SK-N-SH (cell line): ENCODE measurements around the gene ZNF334. TPM values are rescaled to one million over a fixed set of nuclear protein-coding genes. Genes with fewer than 3 reads are reported as not detected.

Experiments
- CTCF ChIA-PET: fragments of 300-600, 350-600 bp; formaldehyde crosslinking; extraction: SDS; loops from one replicate; lab custom pipeline; 2021; lab: Yijun Ruan, JAX
- POLR2A ChIA-PET: fragments of 350-600 bp; sonication (Branson Sonifier 250); formaldehyde crosslinking; extraction: SDS; loops from one replicate; lab custom pipeline; 2020; ENCODE audit warnings: antibody characterized with exemption, inconsistent platforms; lab: Yijun Ruan, JAX
- DNase-seq: peaks from one replicate; pipeline ENCODE4 v3.0.0; 2012
- H2AFZ ChIP-seq: fragments of 200-600 bp; sonication (generic); 2 replicates; pipeline ENCODE4 v1.8.1; 2016; ENCODE audit warnings: antibody characterized with exemption, mild to moderate bottlenecking, low read depth
- H3F3A ChIP-seq: fragments of 200-600 bp; sonication (generic); replicated peaks from 2 replicates; pipeline ENCODE3; 2016; ENCODE audit warnings: antibody characterized with exemption, mild to moderate bottlenecking; ENCODE audit not compliant: insufficient read depth
- H3K27ac ChIP-seq, 2 experiments: fragments of 200-500 bp in 1 of 2; fragments of 200-600 bp in 1 of 2; sonication (Bioruptor generic) in 1 of 2; sonication (generic), shearing (Covaris generic) in 1 of 2; 2 replicates each; pipeline versions ENCODE4 v1.5.1 to v1.6.1; 2014 to 2016; ENCODE audit warnings: low read depth in 2 of 2, inconsistent platforms in 1 of 2, low read length in 1 of 2, mild to moderate bottlenecking in 1 of 2, mixed read lengths in 1 of 2
- H3K27me3 ChIP-seq: fragments of 200-600 bp; sonication (generic), shearing (Covaris generic); 2 replicates; pipeline ENCODE4 v1.6.1; 2016; ENCODE audit warnings: mixed run types; ENCODE audit not compliant: insufficient read depth
- H3K36me3 ChIP-seq, 2 experiments: fragments of 200-500 bp in 1 of 2; fragments of 200-600 bp in 1 of 2; sonication (Bioruptor generic) in 1 of 2; sonication (generic) in 1 of 2; replicated peaks in 1 of 2; 2 replicates each; pipeline versions ENCODE3 to v1.5.1; 2014 to 2016; ENCODE audit warnings: low read length in 1 of 2, mild to moderate bottlenecking in 1 of 2; ENCODE audit not compliant: insufficient read depth in 2 of 2, control insufficient read depth in 1 of 2
- H3K4me1 ChIP-seq, 2 experiments: fragments of 200-500 bp in 1 of 2; fragments of 200-600 bp in 1 of 2; sonication (Bioruptor generic) in 1 of 2; sonication (generic), shearing (Covaris generic) in 1 of 2; 2 replicates each; pipeline versions ENCODE4 v1.5.1 to v1.6.1; 2014 to 2016; ENCODE audit warnings: low read depth in 1 of 2, low read length in 1 of 2, mixed run types in 1 of 2; ENCODE audit not compliant: insufficient read depth in 2 of 2, control insufficient read depth in 1 of 2
- H3K4me2 ChIP-seq: fragments of 200-600 bp; sonication (generic), shearing (Covaris generic); 2 replicates; pipeline ENCODE4 v1.6.1; 2017; ENCODE audit warnings: mixed run types
- H3K4me3 ChIP-seq, 2 experiments: fragments of 200-500 bp in 1 of 2; fragments of 200-600 bp in 1 of 2; sonication (Bioruptor generic) in 1 of 2; sonication (generic), shearing (Covaris generic) in 1 of 2; 2 replicates each; pipeline versions ENCODE4 v1.5.1 to v1.8.1; 2014 to 2016; ENCODE audit warnings: low read depth in 2 of 2, inconsistent platforms in 1 of 2, low read length in 1 of 2, mild to moderate bottlenecking in 1 of 2, mixed read lengths in 1 of 2, moderate library complexity in 1 of 2
- H3K79me2 ChIP-seq: fragments of 200-600 bp; sonication (generic); 2 replicates; pipeline ENCODE4 v1.8.1; 2017; ENCODE audit warnings: mild to moderate bottlenecking; ENCODE audit not compliant: insufficient read depth
- H3K9ac ChIP-seq: fragments of 200-600 bp; sonication (generic); 2 replicates; pipeline ENCODE4 v1.6.1; 2017; ENCODE audit warnings: mixed run types
- H3K9me2 ChIP-seq: fragments of 200-600 bp; sonication (generic); 2 replicates; pipeline ENCODE4 v1.6.1; 2017; ENCODE audit warnings: mixed run types
- H3K9me3 ChIP-seq: fragments of 200-600 bp; sonication (generic); 2 replicates; pipeline ENCODE4 v1.6.1; 2017; ENCODE audit warnings: mixed run types, mild to moderate bottlenecking, moderate library complexity
- H4K20me1 ChIP-seq: fragments of 200-600 bp; sonication (generic); 2 replicates; pipeline ENCODE4 v1.6.1; 2017; ENCODE audit warnings: mild to moderate bottlenecking, mixed run types; ENCODE audit not compliant: insufficient read depth
- ELF1 ChIP-seq: IDR thresholded peaks from 2 replicates; pipeline ENCODE4 v1.4.0; 2012
- FOXJ3 ChIP-seq: sonication (generic); formaldehyde crosslinking; IDR thresholded peaks from 2 replicates; pipeline ENCODE4 v1.5.1; 2020; ENCODE audit warnings: mild to moderate bottlenecking, missing genetic modification reagents
- FOXM1 ChIP-seq: IDR thresholded peaks from 2 replicates; pipeline ENCODE4 v1.4.0; 2012; ENCODE audit warnings: low read depth, mild to moderate bottlenecking
- JUND ChIP-seq: IDR thresholded peaks from 2 replicates; pipeline ENCODE4 v1.4.0; 2012
- MEF2A ChIP-seq: IDR thresholded peaks from 2 replicates; pipeline ENCODE4 v1.4.0; 2012; ENCODE audit warnings: low read depth, borderline replicate concordance
- MXI1 ChIP-seq: IDR thresholded peaks from 2 replicates; pipeline ENCODE4 v1.6.1; 2012; ENCODE audit warnings: mild to moderate bottlenecking, low read depth, low read length, improper control_type of control experiment
- NFIC ChIP-seq: IDR thresholded peaks from 2 replicates; pipeline ENCODE4 v1.4.0; 2012; ENCODE audit warnings: borderline replicate concordance
- NRF1 ChIP-seq: IDR thresholded peaks from 2 replicates; pipeline ENCODE4 v1.6.1; 2012; ENCODE audit warnings: low read depth, mild to moderate bottlenecking, low read length
- POLR2AphosphoS5 ChIP-seq: IDR thresholded peaks from 2 replicates; pipeline ENCODE4 v1.6.1; 2012; ENCODE audit warnings: low read depth, low read length
- RCOR1 ChIP-seq: fragments of 150-350 bp; IDR thresholded peaks from 2 replicates; pipeline ENCODE4 v1.6.1; 2017; ENCODE audit warnings: antibody characterized with exemption, low read length
- RXRA ChIP-seq: IDR thresholded peaks from 2 replicates; pipeline ENCODE4 v1.4.0; 2012; ENCODE audit warnings: low read depth, mild to moderate bottlenecking, borderline replicate concordance
- SIN3A ChIP-seq: IDR thresholded peaks from 2 replicates; pipeline ENCODE4 v1.6.1; 2012; ENCODE audit warnings: low read depth, mild to moderate bottlenecking, low read length, moderate library complexity, borderline replicate concordance
- SMC3 ChIP-seq: IDR thresholded peaks from 2 replicates; pipeline ENCODE4 v1.6.1; 2012; ENCODE audit warnings: low read depth, low read length, improper control_type of control experiment
- TAF1 ChIP-seq: IDR thresholded peaks from 2 replicates; pipeline ENCODE4 v1.6.1; 2012; ENCODE audit warnings: low read depth, mild to moderate bottlenecking, low read length, moderate library complexity, borderline replicate concordance
- TCF12 ChIP-seq: IDR thresholded peaks from 2 replicates; pipeline ENCODE4 v1.4.0; 2012
- YY1 ChIP-seq: IDR thresholded peaks from 2 replicates; pipeline ENCODE4 v1.4.0; 2012; ENCODE audit warnings: low read depth, mild to moderate bottlenecking
- WGBS: methylation state at CpG from one replicate; pipeline ENCODE4 v1.1.6; 2017; ENCODE audit warnings: low lambda C conversion rate; 5-methylcytosine and 5-hydroxymethylcytosine counted together
- polyA plus RNA-seq, 3 experiments: library from polyadenylated mRNA; depleted of rRNA; stranded (reverse); fragments of >200 nt; gene quantifications; 2 replicates each; pipeline ENCODE4 v1.2.3, GENCODE V29; 2012
- TF ChIP-seq, protein P1 (sequence below): IDR thresholded peaks from 2 replicates; pipeline ENCODE4 v1.6.1; 2012; ENCODE audit warnings: mild to moderate bottlenecking, low read depth, low read length, moderate library complexity
- TF ChIP-seq, protein P2 (sequence below): IDR thresholded peaks from 2 replicates; pipeline ENCODE4 v1.4.0; 2012; ENCODE audit warnings: low read depth, borderline replicate concordance
- TF ChIP-seq, protein P3 (sequence below): IDR thresholded peaks from 2 replicates; pipeline ENCODE4 v1.4.0; 2012; ENCODE audit warnings: low read depth, borderline replicate concordance
- TF ChIP-seq, protein P4 (sequence below): fragments of 200-600 bp; sonication (generic); IDR thresholded peaks from 2 replicates; pipeline ENCODE4 v1.6.1; 2017; ENCODE audit warnings: antibody characterized with exemption, mild to moderate bottlenecking, moderate library complexity
- TF ChIP-seq, protein P5 (sequence below): fragments of 150-350 bp; IDR thresholded peaks from 2 replicates; pipeline ENCODE4 v1.6.1; 2017; ENCODE audit warnings: antibody characterized with exemption, low read length, low read depth, borderline replicate concordance
- TF ChIP-seq, protein P6 (sequence below): IDR thresholded peaks from 2 replicates; pipeline ENCODE4 v1.4.0; 2012; ENCODE audit warnings: low read depth

Gene ZNF334
- polyA plus RNA-seq, 1 of the 3 experiments (the other 2 are of a cell fraction) = 4.5 TPM

DNA sequence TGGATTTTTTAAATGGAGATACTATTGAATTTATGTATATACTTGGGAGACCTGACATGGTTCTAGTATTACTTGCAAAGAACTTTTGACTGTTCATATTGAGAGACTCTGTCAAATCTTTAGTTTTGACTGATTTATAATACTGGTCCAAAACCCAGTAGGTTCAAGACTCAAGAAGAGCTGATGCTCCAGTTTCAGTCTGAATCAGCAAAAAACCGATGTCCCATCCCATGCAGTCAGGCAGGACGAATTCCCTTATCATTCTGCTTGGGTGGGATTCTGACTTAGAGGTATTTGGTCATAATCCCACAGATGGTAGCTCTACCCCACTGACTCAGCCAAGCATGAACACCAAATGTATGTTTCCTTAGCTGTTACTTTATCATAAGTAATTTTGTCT lies 29.5 kb downstream of the ZNF334 start (continued):
- TF ChIP-seq, protein P1, sequence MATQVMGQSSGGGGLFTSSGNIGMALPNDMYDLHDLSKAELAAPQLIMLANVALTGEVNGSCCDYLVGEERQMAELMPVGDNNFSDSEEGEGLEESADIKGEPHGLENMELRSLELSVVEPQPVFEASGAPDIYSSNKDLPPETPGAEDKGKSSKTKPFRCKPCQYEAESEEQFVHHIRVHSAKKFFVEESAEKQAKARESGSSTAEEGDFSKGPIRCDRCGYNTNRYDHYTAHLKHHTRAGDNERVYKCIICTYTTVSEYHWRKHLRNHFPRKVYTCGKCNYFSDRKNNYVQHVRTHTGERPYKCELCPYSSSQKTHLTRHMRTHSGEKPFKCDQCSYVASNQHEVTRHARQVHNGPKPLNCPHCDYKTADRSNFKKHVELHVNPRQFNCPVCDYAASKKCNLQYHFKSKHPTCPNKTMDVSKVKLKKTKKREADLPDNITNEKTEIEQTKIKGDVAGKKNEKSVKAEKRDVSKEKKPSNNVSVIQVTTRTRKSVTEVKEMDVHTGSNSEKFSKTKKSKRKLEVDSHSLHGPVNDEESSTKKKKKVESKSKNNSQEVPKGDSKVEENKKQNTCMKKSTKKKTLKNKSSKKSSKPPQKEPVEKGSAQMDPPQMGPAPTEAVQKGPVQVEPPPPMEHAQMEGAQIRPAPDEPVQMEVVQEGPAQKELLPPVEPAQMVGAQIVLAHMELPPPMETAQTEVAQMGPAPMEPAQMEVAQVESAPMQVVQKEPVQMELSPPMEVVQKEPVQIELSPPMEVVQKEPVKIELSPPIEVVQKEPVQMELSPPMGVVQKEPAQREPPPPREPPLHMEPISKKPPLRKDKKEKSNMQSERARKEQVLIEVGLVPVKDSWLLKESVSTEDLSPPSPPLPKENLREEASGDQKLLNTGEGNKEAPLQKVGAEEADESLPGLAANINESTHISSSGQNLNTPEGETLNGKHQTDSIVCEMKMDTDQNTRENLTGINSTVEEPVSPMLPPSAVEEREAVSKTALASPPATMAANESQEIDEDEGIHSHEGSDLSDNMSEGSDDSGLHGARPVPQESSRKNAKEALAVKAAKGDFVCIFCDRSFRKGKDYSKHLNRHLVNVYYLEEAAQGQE = no peak
- no peak for TF ChIP-seq NRF1

DNA sequence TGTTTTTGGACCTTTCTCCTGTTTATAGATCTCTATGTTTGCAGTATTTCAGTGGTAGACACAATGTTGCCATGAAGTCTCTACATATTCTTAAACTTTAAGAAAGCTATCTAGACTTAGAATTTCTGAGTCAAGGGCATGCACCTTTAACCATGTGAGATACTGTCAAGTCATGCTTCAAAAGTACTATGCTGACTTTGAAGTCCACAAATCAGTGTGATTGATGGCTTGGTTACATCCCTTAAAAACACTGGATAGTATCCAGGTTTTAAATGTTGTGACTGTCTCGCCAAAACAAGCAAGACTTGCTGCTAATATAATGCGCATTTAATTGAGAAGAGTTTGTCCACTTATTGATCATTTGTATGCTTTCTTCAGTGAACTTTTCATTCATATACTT lies 30.5 kb downstream of the ZNF334 start:
- H3F3A ChIP-seq = no peaks in the 10 kb centered on the region
- 58% methylated on average over 2 of the region's 2 CpGs for WGBS
- H3K9me2 ChIP-seq = no peaks in the 10 kb centered on the region
- CTCF ChIA-PET = no interaction called here
- H3K4me3 ChIP-seq = no peak overlapping the region
- DNase-seq = no peak
- H3K4me1 ChIP-seq = no peaks in the 10 kb centered on the region
- no peaks in the 10 kb centered on the region for H3K27me3 ChIP-seq
- no peak overlapping the region for H3K9ac ChIP-seq
- no peaks in the 10 kb centered on the region for H3K36me3 ChIP-seq
- H3K4me2 ChIP-seq = no peak overlapping the region
- POLR2A ChIA-PET = no interaction called here
- no peaks in the 10 kb centered on the region for H4K20me1 ChIP-seq
- H3K9me3 ChIP-seq = no peaks in the 10 kb centered on the region
- H3K27ac ChIP-seq = no peak overlapping the region
- no peak overlapping the region for H2AFZ ChIP-seq
- no peaks in the 10 kb centered on the region for H3K79me2 ChIP-seq
- TF ChIP-seq MEF2A (no peak), POLR2AphosphoS5 (no peak), SIN3A (no peak), TAF1 (no peak), ELF1 (no peak), NFIC (no peak), MXI1 (no peak), FOXJ3 (CRISPR knock-in tag) (no peak), SMC3 (no peak), FOXM1 (no peak), YY1 (no peak), TCF12 (no peak), RCOR1 (no peak), RXRA (no peak), JUND (no peak)
- TF ChIP-seq, protein P2, sequence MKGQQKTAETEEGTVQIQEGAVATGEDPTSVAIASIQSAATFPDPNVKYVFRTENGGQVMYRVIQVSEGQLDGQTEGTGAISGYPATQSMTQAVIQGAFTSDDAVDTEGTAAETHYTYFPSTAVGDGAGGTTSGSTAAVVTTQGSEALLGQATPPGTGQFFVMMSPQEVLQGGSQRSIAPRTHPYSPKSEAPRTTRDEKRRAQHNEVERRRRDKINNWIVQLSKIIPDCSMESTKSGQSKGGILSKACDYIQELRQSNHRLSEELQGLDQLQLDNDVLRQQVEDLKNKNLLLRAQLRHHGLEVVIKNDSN = no peak
- TF ChIP-seq, protein P3, sequence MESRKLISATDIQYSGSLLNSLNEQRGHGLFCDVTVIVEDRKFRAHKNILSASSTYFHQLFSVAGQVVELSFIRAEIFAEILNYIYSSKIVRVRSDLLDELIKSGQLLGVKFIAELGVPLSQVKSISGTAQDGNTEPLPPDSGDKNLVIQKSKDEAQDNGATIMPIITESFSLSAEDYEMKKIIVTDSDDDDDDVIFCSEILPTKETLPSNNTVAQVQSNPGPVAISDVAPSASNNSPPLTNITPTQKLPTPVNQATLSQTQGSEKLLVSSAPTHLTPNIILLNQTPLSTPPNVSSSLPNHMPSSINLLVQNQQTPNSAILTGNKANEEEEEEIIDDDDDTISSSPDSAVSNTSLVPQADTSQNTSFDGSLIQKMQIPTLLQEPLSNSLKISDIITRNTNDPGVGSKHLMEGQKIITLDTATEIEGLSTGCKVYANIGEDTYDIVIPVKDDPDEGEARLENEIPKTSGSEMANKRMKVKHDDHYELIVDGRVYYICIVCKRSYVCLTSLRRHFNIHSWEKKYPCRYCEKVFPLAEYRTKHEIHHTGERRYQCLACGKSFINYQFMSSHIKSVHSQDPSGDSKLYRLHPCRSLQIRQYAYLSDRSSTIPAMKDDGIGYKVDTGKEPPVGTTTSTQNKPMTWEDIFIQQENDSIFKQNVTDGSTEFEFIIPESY = no peak
- TF ChIP-seq, protein P4, sequence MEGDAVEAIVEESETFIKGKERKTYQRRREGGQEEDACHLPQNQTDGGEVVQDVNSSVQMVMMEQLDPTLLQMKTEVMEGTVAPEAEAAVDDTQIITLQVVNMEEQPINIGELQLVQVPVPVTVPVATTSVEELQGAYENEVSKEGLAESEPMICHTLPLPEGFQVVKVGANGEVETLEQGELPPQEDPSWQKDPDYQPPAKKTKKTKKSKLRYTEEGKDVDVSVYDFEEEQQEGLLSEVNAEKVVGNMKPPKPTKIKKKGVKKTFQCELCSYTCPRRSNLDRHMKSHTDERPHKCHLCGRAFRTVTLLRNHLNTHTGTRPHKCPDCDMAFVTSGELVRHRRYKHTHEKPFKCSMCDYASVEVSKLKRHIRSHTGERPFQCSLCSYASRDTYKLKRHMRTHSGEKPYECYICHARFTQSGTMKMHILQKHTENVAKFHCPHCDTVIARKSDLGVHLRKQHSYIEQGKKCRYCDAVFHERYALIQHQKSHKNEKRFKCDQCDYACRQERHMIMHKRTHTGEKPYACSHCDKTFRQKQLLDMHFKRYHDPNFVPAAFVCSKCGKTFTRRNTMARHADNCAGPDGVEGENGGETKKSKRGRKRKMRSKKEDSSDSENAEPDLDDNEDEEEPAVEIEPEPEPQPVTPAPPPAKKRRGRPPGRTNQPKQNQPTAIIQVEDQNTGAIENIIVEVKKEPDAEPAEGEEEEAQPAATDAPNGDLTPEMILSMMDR = no peak
- TF ChIP-seq, protein P5, sequence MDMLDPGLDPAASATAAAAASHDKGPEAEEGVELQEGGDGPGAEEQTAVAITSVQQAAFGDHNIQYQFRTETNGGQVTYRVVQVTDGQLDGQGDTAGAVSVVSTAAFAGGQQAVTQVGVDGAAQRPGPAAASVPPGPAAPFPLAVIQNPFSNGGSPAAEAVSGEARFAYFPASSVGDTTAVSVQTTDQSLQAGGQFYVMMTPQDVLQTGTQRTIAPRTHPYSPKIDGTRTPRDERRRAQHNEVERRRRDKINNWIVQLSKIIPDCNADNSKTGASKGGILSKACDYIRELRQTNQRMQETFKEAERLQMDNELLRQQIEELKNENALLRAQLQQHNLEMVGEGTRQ = no peak
- TF ChIP-seq, protein P6, sequence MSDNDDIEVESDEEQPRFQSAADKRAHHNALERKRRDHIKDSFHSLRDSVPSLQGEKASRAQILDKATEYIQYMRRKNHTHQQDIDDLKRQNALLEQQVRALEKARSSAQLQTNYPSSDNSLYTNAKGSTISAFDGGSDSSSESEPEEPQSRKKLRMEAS = no peak
